ENCODE results near the gene TRAK2. TPM values are rescaled to one million over a fixed set of nuclear protein-coding genes. Genes with fewer than 3 reads are reported as not detected.
A peak's percentile ranks its signal among the peaks of the same experiment; 100 is the strongest.
"Not testable (repeated sequence)": the region's sequence is repeated elsewhere in the genome, so short reads cannot be mapped to it uniquely, and the experiment has no call there.

The TRAK2 gene
- total and polyA plus RNA-seq, 4 donors = 35.9 to 128 (median 102) TPM

- 95 to 96% methylated on average over 11 to 12 of the region's 12 CpGs for WGBS, 2 donors
- H3K9me3 ChIP-seq (ENCODE audit: control insufficient read depth, low read length); DNase-seq; H3K4me3 ChIP-seq (ENCODE audit: low read length in 2 of 2); H3K27me3 ChIP-seq (ENCODE audit: control insufficient read depth in 1 of 2, insufficient read depth in 2 of 2, low read length in 1 of 2); H3K27ac ChIP-seq (ENCODE audit: low read depth in 1 of 2, low read length in 2 of 2); ATAC-seq (ENCODE audit: low FRiP score); H3K36me3 ChIP-seq (ENCODE audit: control insufficient read depth in 1 of 2, insufficient read depth in 2 of 2, low read length in 1 of 2); intact Hi-C loops (cut with DNase I): not testable (repeated sequence)
- H3K4me1 ChIP-seq (ENCODE audit: control insufficient read depth in 1 of 2, insufficient read depth in 2 of 2, low read length in 2 of 2) = peaks cover 2 to 11% of the 10 kb centered on the region in 2 donors
Measured at GRCh38 chr2:201430322-201430721, 20.9 kb downstream of the TRAK2 start.

- 84 to 87% methylated on average over 6 of the region's 6 CpGs for WGBS, 2 donors
- H3K4me3 ChIP-seq (ENCODE audit: low read length in 2 of 2); H3K36me3 ChIP-seq (ENCODE audit: control insufficient read depth in 1 of 2, insufficient read depth in 2 of 2, low read length in 1 of 2); H3K9me3 ChIP-seq (ENCODE audit: control insufficient read depth, low read length); H3K27ac ChIP-seq (ENCODE audit: low read depth in 1 of 2, low read length in 2 of 2); H3K27me3 ChIP-seq (ENCODE audit: control insufficient read depth in 1 of 2, insufficient read depth in 2 of 2, low read length in 1 of 2); intact Hi-C loops (cut with DNase I); ATAC-seq (ENCODE audit: low FRiP score); DNase-seq: not testable (repeated sequence)
- H3K4me1 ChIP-seq (ENCODE audit: control insufficient read depth in 1 of 2, insufficient read depth in 2 of 2, low read length in 2 of 2) = peaks cover 2 to 11% of the 10 kb centered on the region in 2 donors
Measured at GRCh38 chr2:201429835-201430234, 21.4 kb downstream of the TRAK2 start.

- ATAC-seq (ENCODE audit: low FRiP score); H3K27me3 ChIP-seq (ENCODE audit: control insufficient read depth in 1 of 2, insufficient read depth in 2 of 2, low read length in 1 of 2); H3K4me3 ChIP-seq (ENCODE audit: low read length in 2 of 2); intact Hi-C loops (cut with DNase I); H3K9me3 ChIP-seq (ENCODE audit: control insufficient read depth, low read length); H3K27ac ChIP-seq (ENCODE audit: low read depth in 1 of 2, low read length in 2 of 2); H3K36me3 ChIP-seq (ENCODE audit: control insufficient read depth in 1 of 2, insufficient read depth in 2 of 2, low read length in 1 of 2); DNase-seq: not testable (repeated sequence)
- H3K4me1 ChIP-seq (ENCODE audit: control insufficient read depth in 1 of 2, insufficient read depth in 2 of 2, low read length in 2 of 2) = peaks cover 2 to 11% of the 10 kb centered on the region in 2 donors
Measured at GRCh38 chr2:201428366-201428765, 22.9 kb downstream of the TRAK2 start.

- no peak for DNase-seq
- Histone ChIP-seq H3K4me1 (ENCODE audit: control insufficient read depth in 1 of 2, insufficient read depth in 2 of 2, low read length in 2 of 2) (peaks cover 0 to 7% of the 10 kb centered on the region in 2 donors), H3K9me3 (ENCODE audit: control insufficient read depth, low read length) (no peaks in the 10 kb centered on the region), H3K27me3 (ENCODE audit: control insufficient read depth in 1 of 2, insufficient read depth in 2 of 2, low read length in 1 of 2) (no peaks in the 10 kb centered on the region), H3K4me3 (ENCODE audit: low read length in 2 of 2) (no peak overlapping the region), H3K36me3 (ENCODE audit: control insufficient read depth in 1 of 2, insufficient read depth in 2 of 2, low read length in 1 of 2) (no peaks in the 10 kb centered on the region), H3K27ac (ENCODE audit: low read depth in 1 of 2, low read length in 2 of 2) (no peak overlapping the region)
- WGBS, 2 donors = 90 to 93% methylated on average over 9 of the region's 9 CpGs
- no peak for ATAC-seq (ENCODE audit: low FRiP score)
- intact Hi-C loops (cut with DNase I) = no loop called here
Measured at GRCh38 chr2:201425952-201426351, 25.3 kb downstream of the TRAK2 start.

GRCh38 chr2:201420442-201421113 lies 30.7 kb downstream of the TRAK2 start:
- Histone ChIP-seq H3K27me3 (ENCODE audit: control insufficient read depth in 1 of 2, insufficient read depth in 2 of 2, low read length in 1 of 2) (peaks cover 0 to 1% of the 10 kb centered on the region in 2 donors), H3K27ac (ENCODE audit: low read depth in 1 of 2, low read length in 2 of 2) (no peak overlapping the region), H3K4me3 (ENCODE audit: low read length in 2 of 2) (no peak overlapping the region), H3K36me3 (ENCODE audit: control insufficient read depth in 1 of 2, insufficient read depth in 2 of 2, low read length in 1 of 2) (peaks cover 3% of the 10 kb centered on the region in 2 donors), H3K4me1 (ENCODE audit: control insufficient read depth in 1 of 2, insufficient read depth in 2 of 2, low read length in 2 of 2) (peaks cover 3 to 8% of the 10 kb centered on the region in 2 donors), H3K9me3 (ENCODE audit: control insufficient read depth, low read length) (no peaks in the 10 kb centered on the region)
- ATAC-seq (ENCODE audit: low FRiP score) (no peak), DNase-seq (no peak)
- intact Hi-C loops (cut with DNase I) = no loop called here
- 31 to 36% methylated on average over 3 of the region's 3 CpGs for WGBS, 2 donors

- WGBS, 2 donors = 91 to 93% methylated on average over 4 of the region's 4 CpGs
- Histone ChIP-seq H3K9me3 (ENCODE audit: control insufficient read depth, low read length) (no peaks in the 10 kb centered on the region), H3K4me3 (ENCODE audit: low read length in 2 of 2) (no peak overlapping the region), H3K36me3 (ENCODE audit: control insufficient read depth in 1 of 2, insufficient read depth in 2 of 2, low read length in 1 of 2) (peaks cover 3% of the 10 kb centered on the region in 2 donors), H3K4me1 (ENCODE audit: control insufficient read depth in 1 of 2, insufficient read depth in 2 of 2, low read length in 2 of 2) (peaks cover 3 to 8% of the 10 kb centered on the region in 2 donors), H3K27me3 (ENCODE audit: control insufficient read depth in 1 of 2, insufficient read depth in 2 of 2, low read length in 1 of 2) (peaks cover 0 to 1% of the 10 kb centered on the region in 2 donors), H3K27ac (ENCODE audit: low read depth in 1 of 2, low read length in 2 of 2) (peak overlapping the region in 1 of 2 donors; percentile 57)
- ATAC-seq (ENCODE audit: low FRiP score) = no peak
- DNase-seq = no peak
- intact Hi-C loops (cut with DNase I) = no loop called here
Measured at GRCh38 chr2:201419986-201420385, 31.3 kb downstream of the TRAK2 start.

- DNase-seq (no peak), ATAC-seq (ENCODE audit: low FRiP score) (no peak)
- peaks cover 0 to 1% of the 10 kb centered on the region in 2 donors for H3K27me3 ChIP-seq (ENCODE audit: control insufficient read depth in 1 of 2, insufficient read depth in 2 of 2, low read length in 1 of 2)
- intact Hi-C loops (cut with DNase I) = no loop called here
- H3K9me3 ChIP-seq (ENCODE audit: control insufficient read depth, low read length) = no peaks in the 10 kb centered on the region
- WGBS, 2 donors = 78 to 79% methylated on average over 3 of the region's 3 CpGs
- H3K4me1 ChIP-seq (ENCODE audit: control insufficient read depth in 1 of 2, insufficient read depth in 2 of 2, low read length in 2 of 2) = peaks cover 3 to 8% of the 10 kb centered on the region in 2 donors
- no peak overlapping the region for H3K27ac ChIP-seq (ENCODE audit: low read depth in 1 of 2, low read length in 2 of 2)
- no peak overlapping the region for H3K4me3 ChIP-seq (ENCODE audit: low read length in 2 of 2)
- H3K36me3 ChIP-seq (ENCODE audit: control insufficient read depth in 1 of 2, insufficient read depth in 2 of 2, low read length in 1 of 2) = peaks cover 3% of the 10 kb centered on the region in 2 donors
Measured at GRCh38 chr2:201419057-201419635, 32.1 kb downstream of the TRAK2 start.

GRCh38 chr2:201415149-201415548 lies 36.1 kb downstream of the TRAK2 start:
- intact Hi-C loops (cut with DNase I) = no loop called here
- no peaks in the 10 kb centered on the region for H3K9me3 ChIP-seq (ENCODE audit: control insufficient read depth, low read length)
- ATAC-seq (ENCODE audit: low FRiP score) = no peak
- H3K27me3 ChIP-seq (ENCODE audit: control insufficient read depth in 1 of 2, insufficient read depth in 2 of 2, low read length in 1 of 2) = peaks cover 0 to 1% of the 10 kb centered on the region in 2 donors
- H3K36me3 ChIP-seq (ENCODE audit: control insufficient read depth in 1 of 2, insufficient read depth in 2 of 2, low read length in 1 of 2) = peaks cover 3% of the 10 kb centered on the region in 2 donors
- peak overlapping the region in 1 of 2 donors; percentile 87 for H3K27ac ChIP-seq (ENCODE audit: low read depth in 1 of 2, low read length in 2 of 2)
- H3K4me3 ChIP-seq (ENCODE audit: low read length in 2 of 2) = no peak overlapping the region
- 0 to 3% methylated on average over 2 of the region's 2 CpGs for WGBS, 2 donors
- H3K4me1 ChIP-seq (ENCODE audit: control insufficient read depth in 1 of 2, insufficient read depth in 2 of 2, low read length in 2 of 2) = peaks cover 4 to 6% of the 10 kb centered on the region in 2 donors
- DNase-seq = no peak

All from aorta (tissue), 5 donors.